H9 (cell line): ENCODE results near the gene CHRNA4. TPM values are rescaled to one million over a fixed set of nuclear protein-coding genes. Genes with fewer than 3 reads are reported as not detected.

ENCODE experiments used
- DNase-seq: peaks from one replicate; pipeline ENCODE4 v3.0.0-alpha.2; 2017
- H2AFZ ChIP-seq: one replicate; pipeline ENCODE4 v1.6.1; 2013; ENCODE audit warnings: mild to moderate bottlenecking, low read length, control low read depth, moderate library complexity
- H2AK5ac ChIP-seq: 2 replicates; pipeline ENCODE4 v1.6.1; 2013; ENCODE audit warnings: low read length, control low read depth, mixed read lengths; ENCODE audit not compliant: insufficient read length
- H2BK120ac ChIP-seq: one replicate; pipeline ENCODE4 v1.6.1; 2013; ENCODE audit warnings: low read depth, mild to moderate bottlenecking, low read length, control low read depth, inconsistent platforms; ENCODE audit not compliant: poor library complexity, severe bottlenecking
- H2BK12ac ChIP-seq: 2 replicates; pipeline ENCODE4 v1.6.1; 2013; ENCODE audit warnings: low read length, control low read depth, mixed read lengths, low read depth; ENCODE audit not compliant: insufficient read length
- H2BK15ac ChIP-seq: 2 replicates; pipeline ENCODE4 v1.6.1; 2013; ENCODE audit warnings: low read depth, low read length, control low read depth
- H2BK20ac ChIP-seq: one replicate; pipeline ENCODE4 v1.6.1; 2013; ENCODE audit warnings: low read depth, mild to moderate bottlenecking, low read length, control low read depth, inconsistent platforms; ENCODE audit not compliant: poor library complexity, severe bottlenecking
- H2BK5ac ChIP-seq: 2 replicates; pipeline ENCODE4 v1.6.1; 2013; ENCODE audit warnings: low read length, control low read depth, mixed read lengths; ENCODE audit not compliant: insufficient read length
- H3K14ac ChIP-seq: 2 replicates; pipeline ENCODE4 v1.6.1; 2013; ENCODE audit warnings: low read length, control low read depth; ENCODE audit not compliant: insufficient read depth
- H3K18ac ChIP-seq: 2 replicates; pipeline ENCODE4 v1.6.1; 2013; ENCODE audit warnings: low read depth, mild to moderate bottlenecking, mixed read lengths, low read length, control low read depth; ENCODE audit not compliant: insufficient read length
- H3K23ac ChIP-seq: 2 replicates; pipeline ENCODE4 v1.6.1; 2013; ENCODE audit warnings: low read length, control low read depth, mixed read lengths, low read depth; ENCODE audit not compliant: insufficient read length
- H3K23me2 ChIP-seq: 2 replicates; pipeline ENCODE4 v1.6.1; 2013; ENCODE audit warnings: low read depth, mild to moderate bottlenecking, mixed read lengths, low read length, control low read depth; ENCODE audit not compliant: insufficient read length, poor library complexity, severe bottlenecking
- H3K27ac ChIP-seq: 2 replicates; pipeline ENCODE4 v1.5.1; 2013; ENCODE audit warnings: low read length, control low read depth, mixed read lengths, low read depth; ENCODE audit not compliant: insufficient read length
- H3K27me3 ChIP-seq: 2 replicates; pipeline ENCODE4 v1.6.1; 2013; ENCODE audit warnings: low read length, control low read depth, inconsistent platforms; ENCODE audit not compliant: insufficient read depth
- H3K4ac ChIP-seq: 2 replicates; pipeline ENCODE4 v1.6.1; 2013; ENCODE audit warnings: low read depth, mild to moderate bottlenecking, control low read depth, inconsistent platforms, low read length, moderate library complexity
- H3K4me1 ChIP-seq: 2 replicates; pipeline ENCODE4 v1.6.1; 2013; ENCODE audit warnings: low read length, control low read depth, inconsistent platforms; ENCODE audit not compliant: insufficient read depth
- H3K4me2 ChIP-seq: 2 replicates; pipeline ENCODE4 v1.6.1; 2013; ENCODE audit warnings: low read length, control low read depth, mixed read lengths; ENCODE audit not compliant: insufficient read length, insufficient read depth
- H3K56ac ChIP-seq: 2 replicates; pipeline ENCODE4 v1.6.1; 2013; ENCODE audit warnings: low read depth, mild to moderate bottlenecking, mixed read lengths, low read length, control low read depth; ENCODE audit not compliant: insufficient read length
- H3K79me1 ChIP-seq: 2 replicates; pipeline ENCODE4 v1.6.1; 2013; ENCODE audit warnings: low read depth, mild to moderate bottlenecking, moderate library complexity, low read length, control low read depth, inconsistent platforms; ENCODE audit not compliant: insufficient read depth, poor library complexity, severe bottlenecking
- H3K79me2 ChIP-seq: 2 replicates; pipeline ENCODE4 v1.6.1; 2013; ENCODE audit warnings: low read length, control low read depth, inconsistent platforms; ENCODE audit not compliant: insufficient read depth
- H3K9ac ChIP-seq: 2 replicates; pipeline ENCODE4 v1.6.1; 2013; ENCODE audit warnings: low read length, control low read depth, mixed read lengths; ENCODE audit not compliant: insufficient read length; ENCODE audit errors: extremely low read depth
- H3K9me3 ChIP-seq: one replicate; pipeline ENCODE4 v1.6.1; 2013; ENCODE audit warnings: low read depth, low read length, inconsistent platforms; ENCODE audit not compliant: control insufficient read depth
- H3T11ph ChIP-seq: one replicate; pipeline ENCODE4 v1.6.1; 2013; ENCODE audit warnings: mild to moderate bottlenecking, low read length, control low read depth, inconsistent platforms
- H4K20me1 ChIP-seq: one replicate; pipeline ENCODE4 v1.6.1; 2013; ENCODE audit not compliant: control insufficient read depth, insufficient read length, insufficient read depth
- H4K5ac ChIP-seq: 2 replicates; pipeline ENCODE4 v1.6.1; 2013; ENCODE audit warnings: low read depth, mild to moderate bottlenecking, mixed read lengths, low read length, control low read depth; ENCODE audit not compliant: insufficient read length
- H4K8ac ChIP-seq: replicated peaks from 2 replicates; pipeline ENCODE4 v1.6.1; 2013; ENCODE audit warnings: low read length, control low read depth, mixed read lengths, low read depth; ENCODE audit not compliant: insufficient read length
- H4K91ac ChIP-seq: 2 replicates; pipeline ENCODE4 v1.6.1; 2013; ENCODE audit warnings: low read depth, mild to moderate bottlenecking, moderate library complexity, mixed read lengths, low read length, control low read depth; ENCODE audit not compliant: insufficient read length
- H3K27ac Mint-ChIP-seq, 3 experiments: 2 replicates in 2 of 3; 3 replicates in 1 of 3; pipeline ENCODE4 v1.8.0; 2020 to 2021; ENCODE audit warnings: mixed read lengths in 3 of 3, mild to moderate bottlenecking in 1 of 3, moderate library complexity in 1 of 3
- H3K27me3 Mint-ChIP-seq: 2 replicates; pipeline ENCODE4 v1.8.0; 2021; ENCODE audit warnings: low read depth, mild to moderate bottlenecking, moderate library complexity, mixed read lengths
- H3K36me3 Mint-ChIP-seq, 3 experiments: 2 replicates in 2 of 3; 3 replicates in 1 of 3; pipeline ENCODE4 v1.8.0; 2020 to 2021; ENCODE audit warnings: low read depth in 3 of 3, mixed read lengths in 3 of 3; ENCODE audit not compliant: insufficient read depth in 1 of 3
- H3K4me1 Mint-ChIP-seq, 2 experiments: 2 replicates each; pipeline ENCODE4 v1.8.0; 2020; ENCODE audit warnings: mixed read lengths in 2 of 2
- H3K4me3 Mint-ChIP-seq, 2 experiments: 2 replicates in 1 of 2; 3 replicates in 1 of 2; pipeline ENCODE4 v1.8.0; 2020 to 2021; ENCODE audit warnings: mild to moderate bottlenecking in 2 of 2, mixed read lengths in 2 of 2, moderate library complexity in 1 of 2
- H3K9me3 Mint-ChIP-seq, 2 experiments: 2 replicates in 1 of 2; 3 replicates in 1 of 2; pipeline ENCODE4 v1.8.0; 2020; ENCODE audit warnings: mild to moderate bottlenecking in 2 of 2, mixed read lengths in 2 of 2, moderate library complexity in 1 of 2
- WGBS: extraction: QIAGEN DNeasy Blood & Tissue Kit; methylation state at CpG from one replicate; pipeline ENCODE4 v1.1.7; 2013; ENCODE audit warnings: missing lambda C conversion rate, low lambda C conversion rate, mixed read lengths; ENCODE audit not compliant: insufficient read length; ENCODE audit errors: extremely low coverage; 5-methylcytosine and 5-hydroxymethylcytosine counted together
- total RNA-seq: library from RNA; stranded (reverse); gene quantifications from 2 replicates; pipeline ENCODE4 v1.2.1, GENCODE V29; 2021
- TF ChIP-seq, protein P1 (sequence below): fragments of 200-600 bp; sonication (generic); conservative IDR thresholded peaks from 3 replicates; pipeline ENCODE4 v1.8.0; 2021; ENCODE audit warnings: antibody characterized with exemption, mild to moderate bottlenecking

CHRNA4 gene
- total RNA-seq, 1 experiment from 2014 or later = 2.5 TPM

DNA sequence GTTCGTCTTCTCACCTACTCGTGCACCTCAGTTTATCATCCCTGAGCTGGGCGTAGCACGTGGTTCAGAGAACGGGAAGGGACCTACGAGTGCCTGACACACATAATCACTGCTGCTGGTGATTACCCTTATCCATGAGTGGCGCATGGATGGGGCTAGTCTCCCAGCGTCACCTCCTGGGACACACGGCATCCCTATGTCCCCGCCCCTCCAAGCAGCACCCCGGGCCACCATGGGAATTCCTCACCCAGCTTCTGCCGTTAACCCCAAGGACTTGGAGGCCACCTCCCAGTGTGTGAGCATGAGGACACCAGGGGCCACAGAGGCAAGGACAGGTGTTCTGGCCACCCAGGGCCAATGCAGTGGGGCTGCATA, 9.8 kb downstream of the CHRNA4 start:
- Histone ChIP-seq H2BK20ac (no peak overlapping the region), H3K4ac (no peak overlapping the region), H3K79me1 (no peaks in the 10 kb centered on the region), H3K56ac (no peak overlapping the region), H3K23ac (no peak overlapping the region), H3T11ph (no peak overlapping the region), H3K23me2 (no peaks in the 10 kb centered on the region), H4K91ac (no peak overlapping the region), H2BK15ac (no peak overlapping the region), H2BK5ac (no peak overlapping the region), H4K5ac (no peak overlapping the region), H3K4me1 (no peaks in the 10 kb centered on the region), H2AK5ac (no peak overlapping the region), H2BK12ac (no peak overlapping the region), H3K18ac (no peak overlapping the region), H3K79me2 (no peaks in the 10 kb centered on the region), H4K20me1 (peaks cover 2% of the 10 kb centered on the region), H4K8ac (peak overlapping the region; percentile 25), H3K4me2 (no peak overlapping the region), H2AFZ (no peak overlapping the region), H2BK120ac (no peak overlapping the region), H3K27me3 (no peaks in the 10 kb centered on the region), H3K9ac (no peak overlapping the region), H3K27ac (no peak overlapping the region), H3K14ac (no peak overlapping the region; the same call in 1 of the 2 replicates), H3K9me3 (no peaks in the 10 kb centered on the region)
- no CpG with 5 or more reads among the region's 12 CpGs for WGBS
- DNase-seq = no peak
- H3K4me1 Mint-ChIP-seq = peaks cover 5 to 7% of the 10 kb centered on the region in 2 experiments
- no peak overlapping the region for H3K27ac Mint-ChIP-seq
- H3K9me3 Mint-ChIP-seq = peaks cover 0 to 10% of the 10 kb centered on the region in 2 experiments; a peak in 2 of 5 replicates
- H3K4me3 Mint-ChIP-seq = no peak overlapping the region
- H3K27me3 Mint-ChIP-seq = peaks cover 8% of the 10 kb centered on the region
- TF ChIP-seq, protein P1, sequence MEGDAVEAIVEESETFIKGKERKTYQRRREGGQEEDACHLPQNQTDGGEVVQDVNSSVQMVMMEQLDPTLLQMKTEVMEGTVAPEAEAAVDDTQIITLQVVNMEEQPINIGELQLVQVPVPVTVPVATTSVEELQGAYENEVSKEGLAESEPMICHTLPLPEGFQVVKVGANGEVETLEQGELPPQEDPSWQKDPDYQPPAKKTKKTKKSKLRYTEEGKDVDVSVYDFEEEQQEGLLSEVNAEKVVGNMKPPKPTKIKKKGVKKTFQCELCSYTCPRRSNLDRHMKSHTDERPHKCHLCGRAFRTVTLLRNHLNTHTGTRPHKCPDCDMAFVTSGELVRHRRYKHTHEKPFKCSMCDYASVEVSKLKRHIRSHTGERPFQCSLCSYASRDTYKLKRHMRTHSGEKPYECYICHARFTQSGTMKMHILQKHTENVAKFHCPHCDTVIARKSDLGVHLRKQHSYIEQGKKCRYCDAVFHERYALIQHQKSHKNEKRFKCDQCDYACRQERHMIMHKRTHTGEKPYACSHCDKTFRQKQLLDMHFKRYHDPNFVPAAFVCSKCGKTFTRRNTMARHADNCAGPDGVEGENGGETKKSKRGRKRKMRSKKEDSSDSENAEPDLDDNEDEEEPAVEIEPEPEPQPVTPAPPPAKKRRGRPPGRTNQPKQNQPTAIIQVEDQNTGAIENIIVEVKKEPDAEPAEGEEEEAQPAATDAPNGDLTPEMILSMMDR = no peak
- peaks cover 0 to 7% (median 4%) of the 10 kb centered on the region in 3 experiments; a peak in 3 of 7 replicates for H3K36me3 Mint-ChIP-seq
